KMS-11 (cell line): ENCODE data around the gene LRP10.

Experiments used
- H2AFZ ChIP-seq: fragments of 200-600 bp; sonication (generic); 2 replicates; pipeline ENCODE4 v1.6.1; 2016; ENCODE audit warnings: antibody characterized with exemption, mixed run types, low read depth
- H3K27ac ChIP-seq: fragments of 200-600 bp; sonication (generic); 2 replicates; pipeline ENCODE4 v1.6.1; 2016; ENCODE audit warnings: mild to moderate bottlenecking, mixed run types
- H3K27me3 ChIP-seq: fragments of 200-600 bp; sonication (generic); 2 replicates; pipeline ENCODE4 v1.6.1; 2017; ENCODE audit warnings: mild to moderate bottlenecking, low read depth, mixed run types, moderate library complexity; ENCODE audit not compliant: insufficient read depth
- H3K36me3 ChIP-seq: fragments of 200-600 bp; sonication (generic); 2 replicates; pipeline ENCODE4 v1.6.1; 2017; ENCODE audit warnings: mild to moderate bottlenecking, mixed run types; ENCODE audit not compliant: insufficient read depth
- H3K4me1 ChIP-seq: fragments of 200-600 bp; sonication (generic); 2 replicates; pipeline ENCODE4 v1.6.1; 2016; ENCODE audit warnings: mild to moderate bottlenecking, low read depth, mixed run types; ENCODE audit not compliant: poor library complexity, severe bottlenecking
- H3K4me2 ChIP-seq: fragments of 200-600 bp; sonication (generic); 2 replicates; pipeline ENCODE4 v1.7.0; 2016; ENCODE audit warnings: mild to moderate bottlenecking, mixed run types
- H3K4me3 ChIP-seq: fragments of 200-600 bp; sonication (generic); IDR thresholded peaks from 2 replicates; pipeline ENCODE4 v1.6.1; 2017; ENCODE audit warnings: low read depth, low read length, mixed read lengths; ENCODE audit not compliant: insufficient read depth
- H3K79me2 ChIP-seq: fragments of 200-600 bp; sonication (generic); 2 replicates; pipeline ENCODE4 v1.6.1; 2016; ENCODE audit warnings: low read depth, mixed run types; ENCODE audit not compliant: insufficient read depth
- H3K9ac ChIP-seq: fragments of 200-600 bp; sonication (generic); 2 replicates; pipeline ENCODE4 v1.6.1; 2016; ENCODE audit warnings: mild to moderate bottlenecking, mixed run types
- H4K20me1 ChIP-seq: fragments of 200-600 bp; sonication (generic); 2 replicates; pipeline ENCODE4 v1.6.1; 2016; ENCODE audit warnings: mild to moderate bottlenecking, mixed run types; ENCODE audit not compliant: insufficient read depth
- TF ChIP-seq, protein P1 (sequence below): fragments of 200-600 bp; sonication (generic); conservative IDR thresholded peaks from 2 replicates; pipeline ENCODE4 v1.6.1; 2017; ENCODE audit warnings: low read depth, mild to moderate bottlenecking, antibody characterized with exemption, low read length, moderate library complexity, mixed read lengths

Gene LRP10

DNA sequence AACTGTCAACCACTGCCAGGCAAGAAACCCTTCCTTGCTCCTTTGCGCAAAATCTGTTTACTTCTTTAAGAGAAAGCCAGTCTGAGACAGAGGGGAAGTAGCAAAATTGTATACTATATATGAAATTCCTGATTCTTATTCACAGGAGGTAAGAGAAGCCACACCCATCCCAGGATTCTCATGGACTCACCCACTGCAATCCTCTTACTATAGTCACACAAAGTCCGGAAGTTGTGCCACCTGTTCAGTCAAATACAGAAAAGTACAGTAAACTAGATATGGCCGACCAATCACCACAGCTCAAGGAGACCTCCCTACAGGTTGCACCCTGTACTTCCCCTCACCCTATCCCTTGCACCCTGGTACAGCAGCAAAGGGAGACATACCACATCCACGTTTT lies 54.8 kb downstream of the LRP10 start:
- Histone ChIP-seq H3K4me2 (no peak overlapping the region), H3K4me1 (peaks cover 7% of the 10 kb centered on the region), H3K27me3 (no peaks in the 10 kb centered on the region), H3K79me2 (peaks cover 15% of the 10 kb centered on the region; the same call in 1 of the 2 replicates), H3K27ac (no peak overlapping the region), H2AFZ (no peak overlapping the region), H3K36me3 (no peaks in the 10 kb centered on the region), H4K20me1 (no peaks in the 10 kb centered on the region), H3K4me3 (no peak overlapping the region), H3K9ac (no peak overlapping the region)
- TF ChIP-seq, protein P1, sequence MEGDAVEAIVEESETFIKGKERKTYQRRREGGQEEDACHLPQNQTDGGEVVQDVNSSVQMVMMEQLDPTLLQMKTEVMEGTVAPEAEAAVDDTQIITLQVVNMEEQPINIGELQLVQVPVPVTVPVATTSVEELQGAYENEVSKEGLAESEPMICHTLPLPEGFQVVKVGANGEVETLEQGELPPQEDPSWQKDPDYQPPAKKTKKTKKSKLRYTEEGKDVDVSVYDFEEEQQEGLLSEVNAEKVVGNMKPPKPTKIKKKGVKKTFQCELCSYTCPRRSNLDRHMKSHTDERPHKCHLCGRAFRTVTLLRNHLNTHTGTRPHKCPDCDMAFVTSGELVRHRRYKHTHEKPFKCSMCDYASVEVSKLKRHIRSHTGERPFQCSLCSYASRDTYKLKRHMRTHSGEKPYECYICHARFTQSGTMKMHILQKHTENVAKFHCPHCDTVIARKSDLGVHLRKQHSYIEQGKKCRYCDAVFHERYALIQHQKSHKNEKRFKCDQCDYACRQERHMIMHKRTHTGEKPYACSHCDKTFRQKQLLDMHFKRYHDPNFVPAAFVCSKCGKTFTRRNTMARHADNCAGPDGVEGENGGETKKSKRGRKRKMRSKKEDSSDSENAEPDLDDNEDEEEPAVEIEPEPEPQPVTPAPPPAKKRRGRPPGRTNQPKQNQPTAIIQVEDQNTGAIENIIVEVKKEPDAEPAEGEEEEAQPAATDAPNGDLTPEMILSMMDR: no peak

GRCh38 chr14:22928237-22929103 lies 56.9 kb downstream of the LRP10 start:
- peak overlapping the region; percentile 65 for H3K27ac ChIP-seq

DNA sequence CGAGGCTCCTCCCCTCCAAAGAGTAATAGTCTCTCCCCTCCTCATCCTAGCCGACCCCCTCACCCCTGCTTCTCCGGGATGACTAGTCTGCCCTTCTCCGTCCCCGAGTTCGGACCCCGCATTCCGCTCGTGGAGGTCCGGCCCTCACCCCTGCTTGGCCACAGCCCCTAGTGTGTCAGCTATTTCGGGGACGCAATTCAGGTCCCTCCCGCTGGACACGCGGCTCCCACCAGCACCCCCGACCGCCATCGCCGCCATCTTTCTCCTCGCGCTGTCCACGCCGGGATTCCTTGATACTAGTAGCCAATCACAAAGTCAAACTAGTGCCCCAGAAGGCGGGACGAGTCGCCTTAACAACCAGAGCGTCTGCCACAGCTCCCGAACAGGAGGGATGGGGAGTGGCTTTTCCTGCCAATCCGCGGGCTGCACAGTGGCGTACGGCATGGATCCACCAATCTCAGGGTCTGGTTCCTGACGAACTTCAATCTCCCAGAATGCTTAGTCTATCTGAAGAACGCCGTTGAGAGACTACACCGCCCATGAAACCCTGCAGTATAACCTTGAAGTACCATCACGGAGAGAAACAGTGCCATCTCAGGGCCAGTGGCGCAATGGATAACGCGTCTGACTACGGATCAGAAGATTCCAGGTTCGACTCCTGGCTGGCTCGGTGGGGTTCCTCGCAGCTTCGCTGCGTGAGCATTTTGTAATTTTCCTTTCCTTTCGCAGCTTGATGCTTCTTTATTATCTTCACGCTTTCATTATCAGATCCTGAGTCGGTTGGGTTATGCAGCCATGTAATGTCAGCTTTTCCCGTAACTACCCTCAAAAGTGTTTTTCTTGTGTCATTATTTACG lies 57.8 kb downstream of the LRP10 start, which contains the start of gene PRMT5:
TSS of gene PRMT5 (minus strand) at position 273 of the 857 bp plus-strand sequence. CDS start at position 258, 15 bp downstream.
- peaks cover 7% of the 10 kb centered on the region for H3K4me1 ChIP-seq
- H3K79me2 ChIP-seq: peaks cover 15% of the 10 kb centered on the region; the same call in 1 of the 2 replicates
- H3K36me3 ChIP-seq: no peaks in the 10 kb centered on the region
- TF ChIP-seq, protein P1: no peak
- H3K9ac ChIP-seq: peak within 1 kb of the TSS; percentile 76
- peak within 1 kb of the TSS; percentile 65 for H3K27ac ChIP-seq
- H3K4me2 ChIP-seq: peak within 1 kb of the TSS; percentile 92
- no peaks in the 10 kb centered on the region for H4K20me1 ChIP-seq
- H3K27me3 ChIP-seq: no peaks in the 10 kb centered on the region
- H3K4me3 ChIP-seq: no peak within 1 kb of the TSS
- H2AFZ ChIP-seq: peak within 1 kb of the TSS; percentile 66; the same call in 1 of the 2 replicates

More at GRCh38 chr14:22928237-22929103, 56.9 kb downstream of the LRP10 start:
- H3K79me2 ChIP-seq: peaks cover 15% of the 10 kb centered on the region; the same call in 1 of the 2 replicates
- H3K4me3 ChIP-seq: no peak overlapping the region
- H3K4me2 ChIP-seq: peak overlapping the region; percentile 92
- no peaks in the 10 kb centered on the region for H3K27me3 ChIP-seq
- no peaks in the 10 kb centered on the region for H4K20me1 ChIP-seq
- no peaks in the 10 kb centered on the region for H3K36me3 ChIP-seq
- TF ChIP-seq, protein P1: no peak
- peak overlapping the region; percentile 66; the same call in 1 of the 2 replicates for H2AFZ ChIP-seq
- H3K4me1 ChIP-seq: peaks cover 7% of the 10 kb centered on the region
- peak overlapping the region; percentile 76 for H3K9ac ChIP-seq

DNA sequence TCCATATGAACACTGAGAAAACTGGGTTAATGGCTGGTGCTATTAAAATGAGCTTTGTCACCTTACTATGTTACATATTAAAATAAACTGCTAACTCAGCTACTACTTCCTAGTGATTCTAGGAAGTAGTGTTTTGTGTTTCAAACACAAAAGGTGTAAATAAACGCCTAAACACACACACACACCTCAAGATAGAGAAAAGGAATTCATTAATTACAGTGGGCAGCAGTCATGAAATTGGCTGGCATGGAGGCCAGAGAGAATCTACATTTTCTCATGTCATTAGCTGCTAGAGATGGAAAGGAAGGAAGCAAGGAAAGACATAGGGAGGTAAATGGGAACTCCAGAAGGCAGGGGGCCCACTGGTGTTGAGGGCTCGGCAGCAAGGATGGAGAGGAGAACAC lies 58.4 kb downstream of the LRP10 start:
- TF ChIP-seq, protein P1: no peak
- Histone ChIP-seq H3K79me2 (peaks cover 15% of the 10 kb centered on the region; the same call in 1 of the 2 replicates), H3K9ac (no peak overlapping the region; the same call in 1 of the 2 replicates), H2AFZ (peak overlapping the region; percentile 42; the same call in 1 of the 2 replicates), H3K4me2 (peak overlapping the region; percentile 80), H3K27me3 (no peaks in the 10 kb centered on the region), H3K4me3 (no peak overlapping the region), H4K20me1 (no peaks in the 10 kb centered on the region), H3K27ac (peak overlapping the region; percentile 51; the same call in 1 of the 2 replicates), H3K4me1 (peaks cover 7% of the 10 kb centered on the region), H3K36me3 (no peaks in the 10 kb centered on the region)
